Measurements from ENCODE around the gene MYB. TPM values are rescaled to one million over a fixed set of nuclear protein-coding genes. Genes with fewer than 3 reads are reported as not detected.

The MYB gene
- total RNA-seq, 1 donor from 2014 or later: 23.3 TPM

DNA sequence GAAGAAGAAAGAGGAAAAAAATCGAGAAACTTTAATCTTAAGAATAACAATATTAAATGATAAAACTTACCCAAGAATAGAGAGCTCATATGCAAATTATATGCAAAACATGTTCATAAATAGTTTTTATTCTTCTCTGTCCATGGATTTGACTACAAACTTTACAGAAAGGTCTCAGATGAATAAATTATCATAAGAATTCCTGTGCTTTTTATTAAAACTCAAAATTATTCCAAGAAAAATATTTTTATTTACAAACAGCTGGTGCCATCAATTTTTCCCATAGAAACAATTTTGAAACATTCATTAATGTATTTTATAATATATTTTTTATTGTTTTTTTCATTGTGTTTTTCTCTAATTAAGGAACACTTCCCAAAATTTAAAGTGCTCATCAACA is 12.1 kb downstream of the MYB start:
- DNase-seq (ENCODE audit: low spot score): no peak
- H3K27ac Mint-ChIP-seq (ENCODE audit: unreplicated experiment): no peak overlapping the region
- H3K36me3 Mint-ChIP-seq (ENCODE audit: low read depth, unreplicated experiment): peaks cover 38% of the 10 kb centered on the region
- TF ChIP-seq, protein P1, sequence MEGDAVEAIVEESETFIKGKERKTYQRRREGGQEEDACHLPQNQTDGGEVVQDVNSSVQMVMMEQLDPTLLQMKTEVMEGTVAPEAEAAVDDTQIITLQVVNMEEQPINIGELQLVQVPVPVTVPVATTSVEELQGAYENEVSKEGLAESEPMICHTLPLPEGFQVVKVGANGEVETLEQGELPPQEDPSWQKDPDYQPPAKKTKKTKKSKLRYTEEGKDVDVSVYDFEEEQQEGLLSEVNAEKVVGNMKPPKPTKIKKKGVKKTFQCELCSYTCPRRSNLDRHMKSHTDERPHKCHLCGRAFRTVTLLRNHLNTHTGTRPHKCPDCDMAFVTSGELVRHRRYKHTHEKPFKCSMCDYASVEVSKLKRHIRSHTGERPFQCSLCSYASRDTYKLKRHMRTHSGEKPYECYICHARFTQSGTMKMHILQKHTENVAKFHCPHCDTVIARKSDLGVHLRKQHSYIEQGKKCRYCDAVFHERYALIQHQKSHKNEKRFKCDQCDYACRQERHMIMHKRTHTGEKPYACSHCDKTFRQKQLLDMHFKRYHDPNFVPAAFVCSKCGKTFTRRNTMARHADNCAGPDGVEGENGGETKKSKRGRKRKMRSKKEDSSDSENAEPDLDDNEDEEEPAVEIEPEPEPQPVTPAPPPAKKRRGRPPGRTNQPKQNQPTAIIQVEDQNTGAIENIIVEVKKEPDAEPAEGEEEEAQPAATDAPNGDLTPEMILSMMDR (IDR thresholded peaks at IDR 0.05; ENCODE audit: unreplicated experiment): no peak
- no peak overlapping the region for H3K4me3 Mint-ChIP-seq (ENCODE audit: unreplicated experiment)
- no peaks in the 10 kb centered on the region for H3K9me3 Mint-ChIP-seq (ENCODE audit: unreplicated experiment)
- peaks cover 13% of the 10 kb centered on the region for H3K4me1 Mint-ChIP-seq (ENCODE audit: unreplicated experiment)
- no peaks in the 10 kb centered on the region for H3K27me3 Mint-ChIP-seq (ENCODE audit: unreplicated experiment)

DNA sequence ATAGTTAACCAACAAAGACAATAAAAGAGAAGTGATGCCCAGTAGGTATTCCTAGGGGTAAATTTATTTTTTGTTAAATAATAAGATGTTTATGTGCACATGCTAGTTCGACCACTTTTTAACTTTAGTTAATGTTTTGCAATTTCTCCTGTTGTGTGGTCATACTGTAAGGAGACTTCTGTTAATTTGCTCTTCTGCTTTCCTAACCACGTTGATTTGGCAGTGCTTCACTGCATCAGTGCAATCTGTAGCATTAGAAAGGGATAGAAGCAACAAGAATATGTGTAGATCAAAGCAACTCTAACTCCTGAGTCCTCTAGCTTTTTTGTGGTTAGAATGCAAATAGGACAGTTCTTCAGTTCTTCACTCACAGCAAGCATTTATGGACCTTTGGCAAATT is 13.9 kb downstream of the MYB start:
- Mint-ChIP-seq H3K9me3 (ENCODE audit: unreplicated experiment) (no peaks in the 10 kb centered on the region), H3K4me3 (ENCODE audit: unreplicated experiment) (no peak overlapping the region), H3K4me1 (ENCODE audit: unreplicated experiment) (peaks cover 7% of the 10 kb centered on the region), H3K27me3 (ENCODE audit: unreplicated experiment) (no peaks in the 10 kb centered on the region), H3K27ac (ENCODE audit: unreplicated experiment) (no peak overlapping the region), H3K36me3 (ENCODE audit: low read depth, unreplicated experiment) (peaks cover 37% of the 10 kb centered on the region)
- TF ChIP-seq, protein P1 (IDR thresholded peaks at IDR 0.05; ENCODE audit: unreplicated experiment): no peak
- no peak for DNase-seq (ENCODE audit: low spot score)

DNA sequence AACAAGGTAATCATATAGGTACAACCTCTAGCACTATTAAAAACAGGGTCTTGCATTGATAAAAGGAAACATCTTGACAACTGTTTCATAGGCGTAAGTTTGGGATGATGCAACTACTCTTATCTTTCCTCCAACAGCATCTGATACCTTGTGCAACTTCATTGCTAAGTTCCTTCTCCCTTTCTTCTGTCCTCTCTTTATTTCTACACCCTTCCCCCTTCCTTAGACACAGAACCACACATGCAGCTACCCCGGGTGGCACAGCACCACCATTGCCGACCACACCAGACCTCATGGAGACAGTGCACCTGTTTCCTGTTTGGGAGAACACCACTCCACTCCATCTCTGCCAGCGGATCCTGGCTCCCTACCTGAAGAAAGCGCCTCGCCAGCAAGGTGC is 14.4 kb downstream of the MYB start:
- Mint-ChIP-seq H3K27me3 (ENCODE audit: unreplicated experiment) (no peaks in the 10 kb centered on the region), H3K36me3 (ENCODE audit: low read depth, unreplicated experiment) (peaks cover 40% of the 10 kb centered on the region), H3K9me3 (ENCODE audit: unreplicated experiment) (no peaks in the 10 kb centered on the region), H3K27ac (ENCODE audit: unreplicated experiment) (no peak overlapping the region), H3K4me1 (ENCODE audit: unreplicated experiment) (peaks cover 6% of the 10 kb centered on the region), H3K4me3 (ENCODE audit: unreplicated experiment) (no peak overlapping the region)
- no peak for DNase-seq (ENCODE audit: low spot score)
- TF ChIP-seq, protein P1 (IDR thresholded peaks at IDR 0.05; ENCODE audit: unreplicated experiment): no peak

DNA sequence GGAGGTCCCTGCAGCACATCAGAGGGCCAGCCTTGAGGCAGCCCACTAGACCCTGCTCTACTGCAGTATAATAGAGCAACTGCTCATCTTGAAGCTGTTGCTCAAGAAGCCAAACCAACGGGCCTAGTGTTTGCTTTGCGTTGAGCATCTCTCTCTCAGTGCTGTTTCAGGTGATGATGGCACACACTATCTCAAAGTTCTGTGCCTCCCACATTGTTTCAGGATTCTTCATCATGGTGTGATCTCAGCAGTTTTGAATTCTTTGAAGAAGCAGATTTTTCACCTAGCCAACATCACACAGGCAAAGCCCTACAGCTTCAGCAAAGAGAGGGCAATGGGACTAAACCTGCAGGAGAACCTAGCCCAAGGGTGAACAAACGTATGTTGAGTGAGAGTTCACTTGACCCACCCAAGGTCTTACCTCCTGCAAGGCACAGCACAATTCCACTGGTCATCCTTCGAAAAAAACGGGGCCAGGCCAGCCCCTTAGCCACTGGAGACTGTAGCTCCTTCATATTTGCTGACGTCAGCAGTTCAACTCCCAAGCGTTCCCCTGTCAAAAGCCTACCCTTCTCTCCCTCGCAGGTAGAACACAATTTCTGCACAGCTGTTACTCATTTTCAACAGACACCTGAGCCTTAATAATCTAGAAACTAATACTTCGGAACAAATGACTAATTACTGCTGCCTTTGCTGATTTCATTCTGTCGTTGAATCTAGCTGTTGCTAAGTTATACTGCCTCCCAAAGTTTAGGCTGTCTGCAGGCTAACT is 15.8 kb downstream of the MYB start:
- no peaks in the 10 kb centered on the region for H3K27me3 Mint-ChIP-seq (ENCODE audit: unreplicated experiment)
- H3K27ac Mint-ChIP-seq (ENCODE audit: unreplicated experiment): no peak overlapping the region
- TF ChIP-seq, protein P1 (IDR thresholded peaks at IDR 0.05; ENCODE audit: unreplicated experiment): no peak
- no peak for DNase-seq (ENCODE audit: low spot score)
- peaks cover 2% of the 10 kb centered on the region for H3K4me1 Mint-ChIP-seq (ENCODE audit: unreplicated experiment)
- H3K4me3 Mint-ChIP-seq (ENCODE audit: unreplicated experiment): no peak overlapping the region
- no peaks in the 10 kb centered on the region for H3K9me3 Mint-ChIP-seq (ENCODE audit: unreplicated experiment)
- H3K36me3 Mint-ChIP-seq (ENCODE audit: low read depth, unreplicated experiment): peaks cover 36% of the 10 kb centered on the region

DNA sequence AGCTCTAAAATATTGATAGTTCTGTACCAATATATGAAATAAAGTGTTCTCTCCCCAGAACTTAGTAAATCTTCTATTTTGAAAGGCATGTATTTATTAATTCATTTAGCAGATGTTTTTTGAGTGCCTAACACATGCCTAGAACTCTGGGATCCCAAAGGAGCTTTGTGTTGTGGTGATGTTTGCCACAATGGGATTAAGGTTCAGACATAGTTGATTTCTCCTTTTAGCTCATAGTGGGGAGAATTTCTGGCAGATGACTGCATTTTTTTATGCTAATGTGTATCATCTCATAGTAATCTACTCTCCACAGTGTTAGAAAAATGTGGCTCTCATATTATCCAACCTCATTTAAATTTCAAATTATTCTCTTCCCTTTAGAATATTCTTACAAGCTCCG is 21.7 kb downstream of the MYB start:
- H3K4me3 Mint-ChIP-seq (ENCODE audit: unreplicated experiment): no peak overlapping the region
- no peaks in the 10 kb centered on the region for H3K9me3 Mint-ChIP-seq (ENCODE audit: unreplicated experiment)
- H3K27ac Mint-ChIP-seq (ENCODE audit: unreplicated experiment): no peak overlapping the region
- H3K27me3 Mint-ChIP-seq (ENCODE audit: unreplicated experiment): peaks cover 2% of the 10 kb centered on the region
- peaks cover 5% of the 10 kb centered on the region for H3K36me3 Mint-ChIP-seq (ENCODE audit: low read depth, unreplicated experiment)
- no peak for DNase-seq (ENCODE audit: low spot score)
- no peaks in the 10 kb centered on the region for H3K4me1 Mint-ChIP-seq (ENCODE audit: unreplicated experiment)
- TF ChIP-seq, protein P1 (IDR thresholded peaks at IDR 0.05; ENCODE audit: unreplicated experiment): no peak
